ENCODE measurements around the gene TBC1D14. TPM values are rescaled to one million over a fixed set of nuclear protein-coding genes. Genes with fewer than 3 reads are reported as not detected.

TBC1D14 gene
- total RNA-seq, 2 donors from 2014 or later = 43.2 to 46.6 TPM

DNA sequence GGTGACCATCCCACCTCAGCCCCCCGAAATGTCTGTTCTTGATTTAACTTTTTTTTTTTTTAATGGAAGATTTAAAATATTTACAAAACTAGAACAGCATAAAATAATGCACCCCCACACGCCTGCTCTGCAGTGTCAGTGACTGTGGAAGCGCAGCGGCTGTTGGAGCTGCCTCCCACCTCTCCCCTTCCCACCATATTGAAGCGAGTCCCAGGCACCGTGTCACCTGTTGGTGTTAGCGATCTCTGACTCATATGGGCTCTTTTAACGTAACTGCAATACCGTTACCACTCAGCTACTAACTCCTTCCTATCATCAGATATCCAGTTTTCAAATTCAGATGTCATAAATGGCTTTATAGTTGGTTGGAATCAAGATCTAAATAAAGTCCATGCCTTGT, 116.5 kb downstream of the TBC1D14 start:
- H3K36me3 ChIP-seq = peaks cover 4% of the 10 kb centered on the region
- intact Hi-C loops (cut with DNase I) = no loop called here
- no peak overlapping the region for H3K9ac ChIP-seq (ENCODE audit: low read depth in 2 of 2, low read length in 2 of 2)
- DNase-seq = no peak
- no peaks in the 10 kb centered on the region for H3K27me3 ChIP-seq
- no peak overlapping the region for H3K27ac ChIP-seq
- no peaks in the 10 kb centered on the region for H3K9me3 ChIP-seq
- no peak overlapping the region for H3K4me3 ChIP-seq
- H3K4me1 ChIP-seq = no peaks in the 10 kb centered on the region
- TF ChIP-seq, protein P1, sequence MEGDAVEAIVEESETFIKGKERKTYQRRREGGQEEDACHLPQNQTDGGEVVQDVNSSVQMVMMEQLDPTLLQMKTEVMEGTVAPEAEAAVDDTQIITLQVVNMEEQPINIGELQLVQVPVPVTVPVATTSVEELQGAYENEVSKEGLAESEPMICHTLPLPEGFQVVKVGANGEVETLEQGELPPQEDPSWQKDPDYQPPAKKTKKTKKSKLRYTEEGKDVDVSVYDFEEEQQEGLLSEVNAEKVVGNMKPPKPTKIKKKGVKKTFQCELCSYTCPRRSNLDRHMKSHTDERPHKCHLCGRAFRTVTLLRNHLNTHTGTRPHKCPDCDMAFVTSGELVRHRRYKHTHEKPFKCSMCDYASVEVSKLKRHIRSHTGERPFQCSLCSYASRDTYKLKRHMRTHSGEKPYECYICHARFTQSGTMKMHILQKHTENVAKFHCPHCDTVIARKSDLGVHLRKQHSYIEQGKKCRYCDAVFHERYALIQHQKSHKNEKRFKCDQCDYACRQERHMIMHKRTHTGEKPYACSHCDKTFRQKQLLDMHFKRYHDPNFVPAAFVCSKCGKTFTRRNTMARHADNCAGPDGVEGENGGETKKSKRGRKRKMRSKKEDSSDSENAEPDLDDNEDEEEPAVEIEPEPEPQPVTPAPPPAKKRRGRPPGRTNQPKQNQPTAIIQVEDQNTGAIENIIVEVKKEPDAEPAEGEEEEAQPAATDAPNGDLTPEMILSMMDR (IDR thresholded peaks at IDR 0.05) = no peak

DNA sequence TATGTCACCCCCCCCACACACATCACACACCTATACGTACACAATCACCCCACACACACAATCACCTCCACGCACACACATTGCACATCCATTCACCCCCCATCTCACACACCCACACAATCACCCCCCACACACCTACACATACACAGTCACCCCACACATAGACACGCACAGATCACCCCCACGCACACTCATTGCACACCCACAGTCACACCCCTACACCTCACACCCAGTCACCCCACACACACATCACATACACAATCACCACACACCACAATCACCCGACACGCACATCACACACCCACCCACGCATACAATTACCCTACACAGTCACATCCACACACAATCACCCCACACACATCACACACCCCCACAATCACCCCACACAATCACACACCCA, 117.7 kb downstream of the TBC1D14 start:
- Histone ChIP-seq H3K27ac (no peak overlapping the region), H3K9ac (ENCODE audit: low read depth in 2 of 2, low read length in 2 of 2) (no peak overlapping the region), H3K4me3 (no peak overlapping the region), H3K9me3 (no peaks in the 10 kb centered on the region), H3K36me3 (peaks cover 10% of the 10 kb centered on the region), H3K27me3 (no peaks in the 10 kb centered on the region), H3K4me1 (no peaks in the 10 kb centered on the region)
- TF ChIP-seq, protein P1 (IDR thresholded peaks at IDR 0.05) = no peak
- no peak for DNase-seq
- intact Hi-C loops (cut with DNase I) = no loop called here

DNA sequence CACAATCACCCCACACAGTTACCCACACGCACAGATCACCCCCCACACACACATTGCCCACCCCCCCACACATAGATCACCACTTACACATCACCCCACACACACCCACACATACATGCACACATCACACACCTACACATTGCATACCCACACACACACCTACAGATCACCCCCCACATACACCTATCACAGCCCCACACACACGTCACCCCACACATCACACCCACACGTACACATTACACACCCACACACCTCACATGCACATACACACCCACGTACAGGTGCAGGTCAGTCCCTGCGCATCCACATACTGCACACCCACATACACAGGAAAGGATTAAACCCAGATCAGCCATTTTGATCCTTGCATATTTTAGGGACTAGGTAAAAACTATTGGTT, 118.3 kb downstream of the TBC1D14 start:
- DNase-seq = no peak
- TF ChIP-seq, protein P1 (IDR thresholded peaks at IDR 0.05) = no peak
- H3K27me3 ChIP-seq = no peaks in the 10 kb centered on the region
- intact Hi-C loops (cut with DNase I) = no loop called here
- no peak overlapping the region for H3K27ac ChIP-seq
- H3K9ac ChIP-seq (ENCODE audit: low read depth in 2 of 2, low read length in 2 of 2) = no peak overlapping the region
- no peaks in the 10 kb centered on the region for H3K9me3 ChIP-seq
- H3K4me1 ChIP-seq = no peaks in the 10 kb centered on the region
- H3K36me3 ChIP-seq = peaks cover 11% of the 10 kb centered on the region
- no peak overlapping the region for H3K4me3 ChIP-seq

DNA sequence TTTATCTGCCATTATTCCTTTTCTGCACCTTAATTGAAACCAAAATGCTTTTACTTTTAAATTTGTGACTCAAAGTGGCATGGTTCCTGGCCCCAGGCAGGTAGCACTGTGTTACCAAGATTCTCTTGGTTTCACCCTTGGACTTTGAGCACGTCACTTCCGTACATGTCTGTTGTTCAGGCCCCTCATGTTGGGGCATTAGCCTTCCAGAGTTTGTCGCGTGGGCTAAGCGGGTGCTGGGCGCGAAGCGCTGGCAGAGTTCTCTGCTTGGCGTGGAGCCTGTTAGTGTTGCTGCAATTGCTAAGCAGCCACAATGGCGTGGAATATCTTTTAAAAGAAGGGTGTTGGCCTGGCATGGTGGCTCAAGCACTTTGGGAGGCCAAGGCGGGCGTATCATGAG, 119.6 kb downstream of the TBC1D14 start:
- Histone ChIP-seq H3K27me3 (no peaks in the 10 kb centered on the region), H3K9ac (ENCODE audit: low read depth in 2 of 2, low read length in 2 of 2) (no peak overlapping the region), H3K36me3 (peaks cover 11% of the 10 kb centered on the region), H3K27ac (no peak overlapping the region), H3K9me3 (no peaks in the 10 kb centered on the region), H3K4me1 (no peaks in the 10 kb centered on the region), H3K4me3 (no peak overlapping the region)
- intact Hi-C loops (cut with DNase I) = no loop called here
- no peak for DNase-seq
- TF ChIP-seq, protein P1 (IDR thresholded peaks at IDR 0.05) = no peak

DNA sequence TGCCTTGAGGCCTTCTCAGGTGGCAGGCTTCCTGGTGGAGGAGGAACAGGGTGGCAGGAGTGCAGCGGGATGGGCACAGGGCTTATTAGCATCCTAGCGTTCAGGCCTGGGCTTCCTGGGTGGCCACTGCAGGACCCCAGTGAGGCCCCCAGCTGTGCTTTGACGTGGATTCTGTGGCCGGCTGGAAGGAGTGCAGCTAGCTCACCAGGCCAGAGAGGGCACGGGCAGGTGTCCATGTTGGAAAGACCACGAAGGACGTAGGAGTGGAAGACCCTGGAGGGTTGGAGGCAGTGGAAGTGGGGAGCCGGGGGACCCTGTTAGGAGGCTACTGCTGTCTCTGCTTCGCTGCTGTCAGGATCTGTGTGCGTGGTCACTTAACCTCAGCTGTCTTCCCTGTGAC, 120.3 kb downstream of the TBC1D14 start:
- H3K9me3 ChIP-seq = no peaks in the 10 kb centered on the region
- H3K9ac ChIP-seq (ENCODE audit: low read depth in 2 of 2, low read length in 2 of 2) = no peak overlapping the region
- no peak for DNase-seq
- no peak overlapping the region for H3K4me3 ChIP-seq
- H3K36me3 ChIP-seq = peaks cover 11% of the 10 kb centered on the region
- no peaks in the 10 kb centered on the region for H3K4me1 ChIP-seq
- H3K27me3 ChIP-seq = no peaks in the 10 kb centered on the region
- no peak overlapping the region for H3K27ac ChIP-seq
- TF ChIP-seq, protein P1 (IDR thresholded peaks at IDR 0.05) = no peak
- intact Hi-C loops (cut with DNase I) = no loop called here

DNA sequence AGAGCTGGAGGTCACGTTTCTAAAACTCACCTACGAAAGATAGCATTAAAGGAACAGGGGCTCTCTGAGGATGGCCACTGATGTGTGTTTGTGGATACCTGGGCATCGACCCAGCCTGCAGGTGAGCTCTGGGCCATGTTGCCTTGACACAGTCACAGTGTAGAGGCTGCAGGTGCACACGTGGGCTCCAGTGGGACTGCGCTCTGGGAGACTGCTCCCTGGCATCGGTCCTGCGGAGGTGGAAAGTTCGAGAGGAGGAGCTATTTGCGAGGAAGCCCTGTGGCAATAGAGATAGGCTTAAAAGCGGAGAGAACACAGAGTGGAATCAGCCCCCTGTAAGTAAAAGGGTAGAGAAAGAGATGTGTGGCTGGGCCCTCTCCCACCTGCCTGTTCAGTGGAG, 121.2 kb downstream of the TBC1D14 start:
- H3K9ac ChIP-seq (ENCODE audit: low read depth in 2 of 2, low read length in 2 of 2) = no peak overlapping the region

More for the DNA sequence above, 121.2 kb downstream of the TBC1D14 start:
- H3K9me3 ChIP-seq = no peaks in the 10 kb centered on the region
- H3K4me3 ChIP-seq = no peak overlapping the region
- H3K27ac ChIP-seq = no peak overlapping the region
- H3K27me3 ChIP-seq = no peaks in the 10 kb centered on the region
- no peaks in the 10 kb centered on the region for H3K4me1 ChIP-seq
- TF ChIP-seq, protein P1 (IDR thresholded peaks at IDR 0.05) = no peak
- intact Hi-C loops (cut with DNase I) = no loop called here
- no peak for DNase-seq
- peaks cover 11% of the 10 kb centered on the region for H3K36me3 ChIP-seq

All from colonic mucosa (tissue), 4 donors.